HT-29 (cell line): ENCODE data around the gene LRRC7. TPM values are rescaled to one million over a fixed set of nuclear protein-coding genes. Genes with fewer than 3 reads are reported as not detected.
"Not testable (repeated sequence)": the region's sequence is repeated elsewhere in the genome, so short reads cannot be mapped to it uniquely, and the experiment has no call there.

ENCODE experiments used
- DNase-seq: peaks from one replicate; pipeline ENCODE4 v3.0.0-alpha.2; 2015; ENCODE audit warnings: low spot score
- total RNA-seq: library from RNA; depleted of rRNA; stranded (reverse); fragments of >200 nt; shearing (Covaris generic); gene quantifications from 2 replicates; pipeline ENCODE4 v1.2.3, GENCODE V29; 2014

The LRRC7 gene
- total RNA-seq, 1 experiment from 2014 or later: not detected

GRCh38 chr1:69947837-69948236 lies 380.1 kb downstream of the LRRC7 start:
- DNase-seq: no peak

GRCh38 chr1:69952676-69953075 lies 385.0 kb downstream of the LRRC7 start:
- no peak for DNase-seq

GRCh38 chr1:69962452-69962851 lies 394.7 kb downstream of the LRRC7 start:
- DNase-seq: not testable (repeated sequence)

GRCh38 chr1:69967245-69967766 lies 399.6 kb downstream of the LRRC7 start:
- DNase-seq: peak; percentile 37

- no peak for DNase-seq
Measured at GRCh38 chr1:69976896-69977295, 409.2 kb downstream of the LRRC7 start.

- DNase-seq: no peak
Measured at GRCh38 chr1:69982992-69983391, 415.3 kb downstream of the LRRC7 start.

GRCh38 chr1:69985376-69985775 lies 417.7 kb downstream of the LRRC7 start:
- DNase-seq: no peak

GRCh38 chr1:69985901-69986439 lies 418.2 kb downstream of the LRRC7 start:
- DNase-seq: no peak

- DNase-seq: no peak
Measured at GRCh38 chr1:69987881-69988280, 420.2 kb downstream of the LRRC7 start.

- DNase-seq: no peak
Measured at GRCh38 chr1:69991644-69992043, 423.9 kb downstream of the LRRC7 start.

- DNase-seq: no peak
Measured at GRCh38 chr1:69992594-69992993, 424.9 kb downstream of the LRRC7 start.

GRCh38 chr1:69993810-69994209 lies 426.1 kb downstream of the LRRC7 start:
- no peak for DNase-seq

- no peak for DNase-seq
Measured at GRCh38 chr1:69994241-69994640, 426.5 kb downstream of the LRRC7 start.

GRCh38 chr1:69998847-69999246 lies 431.1 kb downstream of the LRRC7 start:
- no peak for DNase-seq

GRCh38 chr1:70003211-70003908 lies 435.6 kb downstream of the LRRC7 start:
- no peak for DNase-seq

GRCh38 chr1:70005386-70006034 lies 437.8 kb downstream of the LRRC7 start:
- no peak for DNase-seq

GRCh38 chr1:70008660-70009059 lies 440.9 kb downstream of the LRRC7 start:
- no peak for DNase-seq

GRCh38 chr1:70017770-70018169 lies 450.0 kb downstream of the LRRC7 start:
- DNase-seq: no peak

- no peak for DNase-seq
Measured at GRCh38 chr1:70024272-70024671, 456.6 kb downstream of the LRRC7 start.

- DNase-seq: no peak
Measured at GRCh38 chr1:70025052-70025451, 457.3 kb downstream of the LRRC7 start.

GRCh38 chr1:70025846-70026245 lies 458.1 kb downstream of the LRRC7 start:
- DNase-seq: no peak

- no peak for DNase-seq
Measured at GRCh38 chr1:70033266-70033873, 465.6 kb downstream of the LRRC7 start.
